GM19239 (cell line): ENCODE measurements around the gene THAP5.
A peak's percentile ranks its signal among the peaks of the same experiment; 100 is the strongest.
"Not testable (repeated sequence)": the region's sequence is repeated elsewhere in the genome, so short reads cannot be mapped to it uniquely, and the experiment has no call there.

Source experiments
- DNase-seq: peaks from one replicate; pipeline ENCODE4 v3.0.0; 2011; ENCODE audit warnings: low spot score; ENCODE audit not compliant: insufficient read length
- FAIRE-seq: peaks from 2 replicates; lab custom pipeline; 2011; peaks lifted over from hg19 to GRCh38; lab: Jason Lieb, UNC

The THAP5 gene

GRCh38 chr7:108538236-108538635, 31.3 kb downstream of the THAP5 start:
- not testable (repeated sequence) for DNase-seq, FAIRE-seq

- no peak for FAIRE-seq
- no peak for DNase-seq
Observed at GRCh38 chr7:108537229-108537628, 32.3 kb downstream of the THAP5 start.

DNA sequence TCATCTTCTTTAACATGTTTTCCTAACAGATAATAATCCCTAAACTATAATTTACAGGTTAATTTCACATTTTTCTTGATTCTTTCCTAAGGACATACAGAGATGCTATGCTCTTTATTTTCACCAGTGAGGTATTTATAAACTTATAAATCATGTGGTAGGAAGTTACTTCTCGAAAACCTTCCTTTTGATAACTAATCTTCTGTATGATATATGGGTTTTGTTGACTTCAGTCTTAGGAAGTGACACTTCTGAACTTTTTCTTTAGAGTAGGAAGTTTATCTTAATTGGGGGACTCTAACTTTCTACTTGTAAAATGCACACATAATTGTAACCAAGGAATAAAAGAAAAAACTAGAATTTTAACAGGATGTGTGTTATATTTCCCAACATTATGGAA, 33.8 kb downstream of the THAP5 start:
- DNase-seq (no peak), FAIRE-seq (no peak)

GRCh38 chr7:108535257-108535656, 34.2 kb downstream of the THAP5 start:
- DNase-seq (no peak), FAIRE-seq (no peak)

- no peak for FAIRE-seq
- DNase-seq = no peak
Observed at GRCh38 chr7:108533712-108534111, 35.8 kb downstream of the THAP5 start.

DNA sequence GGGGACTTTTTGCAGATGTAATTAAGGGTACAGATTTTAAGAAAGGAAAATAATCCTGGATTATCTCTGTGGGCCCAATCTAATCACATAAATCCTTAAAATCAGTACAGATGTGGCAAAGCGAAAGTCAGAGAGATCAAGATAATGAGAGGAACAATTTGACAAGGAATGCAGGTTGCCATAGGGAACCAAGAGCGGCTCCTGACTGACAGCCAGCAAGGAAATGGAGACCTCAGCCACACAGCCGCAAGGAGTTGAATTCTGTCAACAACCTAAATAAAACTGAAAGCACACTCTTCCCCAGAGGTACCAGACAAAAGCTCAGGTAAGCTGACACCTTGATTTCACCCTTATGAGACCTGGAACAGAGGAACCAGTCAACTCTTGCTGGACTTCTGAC, 40.2 kb downstream of the THAP5 start:
- DNase-seq = no peak

DNA sequence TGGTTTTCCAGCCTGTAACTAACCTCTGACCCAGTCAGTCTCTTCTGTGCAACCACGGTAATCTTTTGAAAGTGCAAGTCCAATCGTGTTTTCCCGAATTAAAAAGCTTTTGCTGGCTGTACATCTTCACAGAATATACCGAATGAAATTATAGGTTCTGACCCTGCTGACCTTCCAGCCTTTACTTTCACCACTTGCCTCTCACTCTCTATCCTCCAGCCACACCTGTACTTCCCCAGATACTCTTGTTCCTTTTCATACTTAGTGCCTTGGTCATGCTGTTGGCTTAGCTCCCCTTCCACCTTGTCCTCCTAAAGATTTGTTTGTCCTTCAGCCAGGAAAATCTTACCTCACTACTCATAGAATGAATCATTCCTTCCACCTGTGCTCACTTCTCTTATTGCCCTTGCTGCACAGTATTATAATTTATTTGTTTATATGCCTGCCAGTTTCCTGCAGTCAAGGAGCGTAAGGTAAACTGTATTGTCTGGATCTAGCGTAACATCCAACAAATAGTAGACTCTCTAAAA, 41.3 kb downstream of the THAP5 start:
- FAIRE-seq (no peak), DNase-seq (no peak)

More for the DNA sequence above, 40.2 kb downstream of the THAP5 start:
- no peak for FAIRE-seq

DNA sequence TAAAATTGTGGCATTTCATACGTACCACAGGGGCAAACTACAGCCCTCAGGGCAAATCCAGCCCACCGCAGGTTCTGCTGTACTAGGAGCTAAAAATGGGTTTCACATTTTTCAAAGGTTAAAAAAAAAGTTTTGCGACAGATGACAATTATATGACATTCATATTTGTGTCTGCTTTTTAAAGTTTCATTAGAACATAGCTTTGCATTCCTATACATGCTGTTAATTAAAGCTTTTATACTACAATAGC, 42.8 kb downstream of the THAP5 start:
- FAIRE-seq = peak; percentile 49

GRCh38 chr7:108525985-108526767, 43.3 kb downstream of the THAP5 start, which contains the start of gene PNPLA8:
Gene PNPLA8, minus strand, starts transcription at chr7:108526135. Its CDS starts 10,644 bp downstream, at chr7:108515491.
- FAIRE-seq = peak; percentile 96
- peak; percentile 80 for DNase-seq

More for the DNA sequence above, 42.8 kb downstream of the THAP5 start:
- no peak for DNase-seq

DNA sequence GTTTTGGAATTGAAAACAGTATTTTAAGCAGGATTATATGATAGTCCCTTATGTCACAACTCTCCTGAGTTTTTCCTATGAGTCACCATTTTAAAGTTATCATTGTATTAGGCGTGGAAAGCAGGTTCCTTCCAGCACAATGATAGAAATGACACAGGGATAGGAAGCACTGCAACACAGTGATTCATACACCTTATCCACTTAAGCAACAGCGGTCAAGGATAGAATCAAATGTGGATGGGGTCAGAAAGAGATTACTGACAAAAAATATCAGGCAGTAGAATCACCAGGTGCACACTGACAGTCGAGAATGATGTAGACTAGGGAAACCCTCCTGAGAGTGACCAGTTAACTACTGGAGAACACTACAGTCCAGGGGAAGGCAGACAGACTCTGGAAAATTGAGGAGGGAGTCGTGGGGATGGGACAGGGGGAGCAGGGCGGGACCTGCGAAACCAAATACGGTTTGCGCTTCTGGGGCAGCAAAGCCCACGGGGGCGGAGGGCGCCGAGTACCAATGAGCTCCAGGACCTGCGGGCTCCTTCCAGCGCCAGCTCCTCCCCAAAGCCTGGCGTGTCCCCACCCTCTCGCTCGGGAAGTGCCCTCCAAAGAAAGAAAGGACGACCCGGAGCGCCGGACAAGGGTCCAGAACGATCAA, 44.0 kb downstream of the THAP5 start:
- no peak for DNase-seq

DNA sequence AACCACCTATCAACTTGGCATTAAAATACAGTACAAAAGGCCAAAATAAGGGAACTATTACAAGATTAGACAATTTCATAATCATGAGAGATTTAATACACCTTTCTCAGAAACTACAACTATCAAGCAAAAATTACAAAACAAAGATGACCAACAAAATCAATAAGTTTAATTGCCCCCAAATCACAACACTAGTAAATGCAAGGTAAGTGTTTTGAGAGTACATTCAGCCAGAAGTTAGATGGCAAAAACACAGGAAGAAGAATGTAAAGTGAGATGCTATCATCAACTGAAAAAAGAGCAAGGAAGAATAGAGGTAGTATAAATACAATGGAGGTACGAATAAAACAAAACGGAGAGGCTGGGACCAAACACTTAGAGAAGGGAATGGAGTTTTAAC, 46.7 kb downstream of the THAP5 start:
- FAIRE-seq (no peak), DNase-seq (no peak)

More for the DNA sequence above, 44.0 kb downstream of the THAP5 start:
- FAIRE-seq = no peak

DNA sequence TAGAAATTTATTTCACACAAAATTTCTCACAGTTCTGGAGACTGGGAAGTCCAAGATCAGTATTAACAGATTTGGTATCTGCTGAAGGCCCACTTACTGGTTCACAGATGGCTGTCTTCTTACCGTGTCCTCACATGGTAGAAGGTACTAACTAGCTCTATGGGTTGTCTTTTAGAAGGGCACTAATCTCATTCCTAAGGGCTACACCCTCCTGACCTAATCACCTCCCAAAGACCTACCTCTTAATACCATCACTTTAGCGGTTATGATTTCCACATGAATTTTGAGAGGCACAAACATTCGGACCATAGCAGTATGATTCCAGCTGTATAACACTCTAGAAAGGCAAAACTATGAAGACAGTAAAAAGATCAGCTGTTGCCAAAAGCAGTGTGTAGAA, 51.6 kb downstream of the THAP5 start:
- no peak for FAIRE-seq
- no peak for DNase-seq

DNA sequence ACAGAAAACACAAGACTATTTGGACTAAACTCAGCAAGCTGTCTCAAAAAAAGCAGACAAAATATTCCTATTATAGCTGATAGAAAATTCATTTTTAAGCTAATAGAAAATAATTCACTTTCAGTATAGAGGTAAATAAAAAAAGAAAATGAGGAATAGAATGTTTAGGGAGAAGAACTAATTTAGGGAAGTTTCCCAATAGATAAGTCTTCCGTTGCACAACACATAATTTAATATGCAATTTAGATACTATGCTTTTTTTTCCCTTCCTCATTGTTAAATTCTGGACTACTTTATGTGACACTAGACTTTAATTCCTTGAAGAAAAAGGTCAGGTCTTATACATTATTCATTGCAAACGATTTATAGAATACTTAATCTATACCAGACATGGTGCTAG, 53.9 kb downstream of the THAP5 start:
- DNase-seq = no peak
- no peak for FAIRE-seq

DNA sequence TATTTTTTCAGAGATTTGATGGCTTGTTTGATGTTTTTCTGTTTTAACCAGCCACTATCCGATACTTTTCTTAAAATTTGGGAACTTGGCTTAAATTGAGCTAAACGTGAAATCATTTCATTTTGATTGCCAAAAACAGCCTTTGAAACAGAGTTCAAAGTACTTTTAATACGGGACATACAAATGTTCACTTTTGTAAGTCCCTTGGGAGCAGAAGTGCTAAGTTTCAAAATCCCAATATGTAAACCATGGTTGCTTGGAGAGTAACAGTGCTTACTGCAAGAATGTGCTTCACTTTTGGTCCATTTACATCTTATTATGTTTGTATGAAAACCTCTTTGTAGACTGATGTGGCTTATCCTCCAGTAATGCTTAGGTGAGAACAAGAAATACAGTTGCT, 54.5 kb downstream of the THAP5 start:
- FAIRE-seq (no peak), DNase-seq (no peak)
